ENCODE results near the gene RPRD1A. TPM values are rescaled to one million over a fixed set of nuclear protein-coding genes. Genes with fewer than 3 reads are reported as not detected.
"Not testable (repeated sequence)": the region's sequence is repeated elsewhere in the genome, so short reads cannot be mapped to it uniquely, and the experiment has no call there.

Gene RPRD1A
- total RNA-seq, 4 donors from 2014 or later: 55.2 to 99.1 (median 71.1) TPM

- TF ChIP-seq CTCF (IDR thresholded peaks at IDR 0.05) (no peak), POLR2A (IDR thresholded peaks at IDR 0.05) (no peak)
- intact Hi-C loops (cut with DNase I; ENCODE audit: low total_unique reads): no loop called here
- H3K27ac ChIP-seq: no peak overlapping the region
- no peaks in the 10 kb centered on the region for H3K9me3 ChIP-seq
- no peak for DNase-seq
- no peaks in the 10 kb centered on the region for H3K27me3 ChIP-seq
- no peaks in the 10 kb centered on the region for H3K4me1 ChIP-seq
- no peak overlapping the region for H3K4me3 ChIP-seq
- H3K36me3 ChIP-seq: no peaks in the 10 kb centered on the region
These were observed 34.6 kb upstream of the RPRD1A start for GRCh38 chr18:36101943-36102342.

GRCh38 chr18:36099311-36099710, 32.0 kb upstream of the RPRD1A start:
- intact Hi-C loops (cut with DNase I; ENCODE audit: low total_unique reads): no loop called here
- TF ChIP-seq CTCF (IDR thresholded peaks at IDR 0.05): no peak
- no peak for TF ChIP-seq POLR2A (IDR thresholded peaks at IDR 0.05)
- H3K36me3 ChIP-seq: no peaks in the 10 kb centered on the region
- no peaks in the 10 kb centered on the region for H3K9me3 ChIP-seq
- no peak overlapping the region for H3K27ac ChIP-seq
- H3K27me3 ChIP-seq: no peaks in the 10 kb centered on the region
- H3K4me1 ChIP-seq: no peaks in the 10 kb centered on the region
- no peak overlapping the region for H3K4me3 ChIP-seq
- DNase-seq: no peak

GRCh38 chr18:36096955-36097354, 29.6 kb upstream of the RPRD1A start:
- H3K36me3 ChIP-seq: no peaks in the 10 kb centered on the region
- intact Hi-C loops (cut with DNase I; ENCODE audit: low total_unique reads): no loop called here
- no peak overlapping the region for H3K4me3 ChIP-seq
- no peak for DNase-seq
- H3K9me3 ChIP-seq: no peaks in the 10 kb centered on the region
- H3K27me3 ChIP-seq: no peaks in the 10 kb centered on the region
- no peaks in the 10 kb centered on the region for H3K4me1 ChIP-seq
- TF ChIP-seq POLR2A (IDR thresholded peaks at IDR 0.05) (no peak), CTCF (IDR thresholded peaks at IDR 0.05) (no peak)
- H3K27ac ChIP-seq: no peak overlapping the region

- no peaks in the 10 kb centered on the region for H3K36me3 ChIP-seq
- intact Hi-C loops (cut with DNase I; ENCODE audit: low total_unique reads): no loop called here
These were observed 28.7 kb upstream of the RPRD1A start for GRCh38 chr18:36095936-36096519.

GRCh38 chr18:36094431-36094830, 27.1 kb upstream of the RPRD1A start:
- intact Hi-C loops (cut with DNase I; ENCODE audit: low total_unique reads): no loop called here
- H3K36me3 ChIP-seq: no peaks in the 10 kb centered on the region
- H3K27ac ChIP-seq: no peak overlapping the region
- TF ChIP-seq POLR2A (IDR thresholded peaks at IDR 0.05) (no peak), CTCF (IDR thresholded peaks at IDR 0.05) (no peak)
- no peaks in the 10 kb centered on the region for H3K27me3 ChIP-seq
- no peak overlapping the region for H3K4me3 ChIP-seq
- no peaks in the 10 kb centered on the region for H3K4me1 ChIP-seq
- no peaks in the 10 kb centered on the region for H3K9me3 ChIP-seq
- no peak for DNase-seq

More at GRCh38 chr18:36095936-36096519, 28.7 kb upstream of the RPRD1A start:
- H3K9me3 ChIP-seq: no peaks in the 10 kb centered on the region
- no peak for DNase-seq
- no peak overlapping the region for H3K4me3 ChIP-seq
- peak; percentile 45 to 67 (median 54) for TF ChIP-seq CTCF (IDR thresholded peaks at IDR 0.05)
- no peak for TF ChIP-seq POLR2A (IDR thresholded peaks at IDR 0.05)
- H3K27me3 ChIP-seq: no peaks in the 10 kb centered on the region
- no peaks in the 10 kb centered on the region for H3K4me1 ChIP-seq
- no peak overlapping the region for H3K27ac ChIP-seq

- intact Hi-C loops (cut with DNase I; ENCODE audit: low total_unique reads); H3K4me1 ChIP-seq; H3K9me3 ChIP-seq: not testable (repeated sequence)
These were observed 24.8 kb upstream of the RPRD1A start for GRCh38 chr18:36092116-36092515.

More at GRCh38 chr18:36092116-36092515, 24.8 kb upstream of the RPRD1A start:
- H3K36me3 ChIP-seq, H3K27ac ChIP-seq, H3K27me3 ChIP-seq, DNase-seq, H3K4me3 ChIP-seq: not testable (repeated sequence)

All from uterus (tissue), 4 donors.